ENCODE measurements around the gene ATG101. TPM values are rescaled to one million over a fixed set of nuclear protein-coding genes. Genes with fewer than 3 reads are reported as not detected.
A peak's percentile ranks its signal among the peaks of the same experiment; 100 is the strongest.

The ATG101 gene
- total and polyA plus RNA-seq, 2 of the 13 experiments (the other 11 are each of a cell fraction or from before 2014, with no cell fraction given), result 58.2 to 67.7 TPM

DNA sequence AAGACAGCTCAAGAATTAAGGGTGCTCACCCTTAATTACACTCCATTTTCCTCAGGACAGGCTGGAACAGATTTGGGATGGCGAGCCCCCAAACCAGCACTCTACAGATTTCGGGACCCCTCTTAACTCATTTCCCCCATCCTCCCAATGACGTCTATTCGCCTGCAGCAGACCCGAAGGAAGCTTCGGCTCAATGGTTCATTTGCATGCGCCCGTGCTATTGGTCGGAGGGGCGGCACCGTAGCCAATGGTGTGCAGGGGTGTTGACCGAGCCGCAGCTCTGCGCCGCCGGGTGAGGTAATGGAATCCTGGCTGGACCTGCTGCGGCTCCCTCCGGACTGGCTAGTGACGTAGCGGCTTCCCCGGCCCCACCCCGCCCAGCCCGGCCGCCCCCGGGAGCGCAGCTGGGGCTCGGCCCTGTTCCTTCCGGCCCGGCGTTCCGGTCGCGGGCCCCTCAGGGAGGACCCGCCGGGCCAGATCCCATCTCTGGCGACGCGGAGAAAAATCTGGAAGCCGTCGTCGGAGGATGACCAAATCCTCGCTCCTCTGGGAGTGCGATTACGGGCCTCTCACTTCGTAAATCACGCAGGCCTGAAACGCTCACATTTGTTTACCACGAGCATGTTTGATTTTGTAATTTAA is 36.9 kb upstream of the ATG101 start (continued):
- TF ChIP-seq, protein P1, sequence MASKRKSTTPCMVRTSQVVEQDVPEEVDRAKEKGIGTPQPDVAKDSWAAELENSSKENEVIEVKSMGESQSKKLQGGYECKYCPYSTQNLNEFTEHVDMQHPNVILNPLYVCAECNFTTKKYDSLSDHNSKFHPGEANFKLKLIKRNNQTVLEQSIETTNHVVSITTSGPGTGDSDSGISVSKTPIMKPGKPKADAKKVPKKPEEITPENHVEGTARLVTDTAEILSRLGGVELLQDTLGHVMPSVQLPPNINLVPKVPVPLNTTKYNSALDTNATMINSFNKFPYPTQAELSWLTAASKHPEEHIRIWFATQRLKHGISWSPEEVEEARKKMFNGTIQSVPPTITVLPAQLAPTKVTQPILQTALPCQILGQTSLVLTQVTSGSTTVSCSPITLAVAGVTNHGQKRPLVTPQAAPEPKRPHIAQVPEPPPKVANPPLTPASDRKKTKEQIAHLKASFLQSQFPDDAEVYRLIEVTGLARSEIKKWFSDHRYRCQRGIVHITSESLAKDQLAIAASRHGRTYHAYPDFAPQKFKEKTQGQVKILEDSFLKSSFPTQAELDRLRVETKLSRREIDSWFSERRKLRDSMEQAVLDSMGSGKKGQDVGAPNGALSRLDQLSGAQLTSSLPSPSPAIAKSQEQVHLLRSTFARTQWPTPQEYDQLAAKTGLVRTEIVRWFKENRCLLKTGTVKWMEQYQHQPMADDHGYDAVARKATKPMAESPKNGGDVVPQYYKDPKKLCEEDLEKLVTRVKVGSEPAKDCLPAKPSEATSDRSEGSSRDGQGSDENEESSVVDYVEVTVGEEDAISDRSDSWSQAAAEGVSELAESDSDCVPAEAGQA (IDR thresholded peaks at IDR 0.05; ENCODE audit: low read depth), result 0 out of 2 replicates have a peak, but pooled peaks have one; percentile 21
- TF ChIP-seq, protein P1 (CRISPR knock-in tag; IDR thresholded peaks at IDR 0.05; ENCODE audit: borderline replicate concordance), result no peak
- TF ChIP-seq EHMT2 (IDR thresholded peaks at IDR 0.05; ENCODE audit: borderline replicate concordance, low read depth, low read length) (no peak), ZNF367 (CRISPR knock-in tag; IDR thresholded peaks at IDR 0.05; ENCODE audit: borderline replicate concordance) (no peak), ZNF547 (CRISPR knock-in tag; IDR thresholded peaks at IDR 0.05) (no peak), MED13 (CRISPR knock-in tag; IDR thresholded peaks at IDR 0.05) (no peak), SP1 (IDR thresholded peaks at IDR 0.05) (no peak), SP1 (CRISPR knock-in tag; IDR thresholded peaks at IDR 0.05) (no peak), ZNF713 (CRISPR knock-in tag; IDR thresholded peaks at IDR 0.05) (no peak), GPN1 (CRISPR knock-in tag; IDR thresholded peaks at IDR 0.05; ENCODE audit: borderline replicate concordance) (no peak), ZNF24 (IDR thresholded peaks at IDR 0.05) (no peak), THAP11 (CRISPR knock-in tag; IDR thresholded peaks at IDR 0.05) (0 out of 2 replicates have a peak, but pooled peaks have one; percentile 42)
- TF ChIP-seq, protein P2, sequence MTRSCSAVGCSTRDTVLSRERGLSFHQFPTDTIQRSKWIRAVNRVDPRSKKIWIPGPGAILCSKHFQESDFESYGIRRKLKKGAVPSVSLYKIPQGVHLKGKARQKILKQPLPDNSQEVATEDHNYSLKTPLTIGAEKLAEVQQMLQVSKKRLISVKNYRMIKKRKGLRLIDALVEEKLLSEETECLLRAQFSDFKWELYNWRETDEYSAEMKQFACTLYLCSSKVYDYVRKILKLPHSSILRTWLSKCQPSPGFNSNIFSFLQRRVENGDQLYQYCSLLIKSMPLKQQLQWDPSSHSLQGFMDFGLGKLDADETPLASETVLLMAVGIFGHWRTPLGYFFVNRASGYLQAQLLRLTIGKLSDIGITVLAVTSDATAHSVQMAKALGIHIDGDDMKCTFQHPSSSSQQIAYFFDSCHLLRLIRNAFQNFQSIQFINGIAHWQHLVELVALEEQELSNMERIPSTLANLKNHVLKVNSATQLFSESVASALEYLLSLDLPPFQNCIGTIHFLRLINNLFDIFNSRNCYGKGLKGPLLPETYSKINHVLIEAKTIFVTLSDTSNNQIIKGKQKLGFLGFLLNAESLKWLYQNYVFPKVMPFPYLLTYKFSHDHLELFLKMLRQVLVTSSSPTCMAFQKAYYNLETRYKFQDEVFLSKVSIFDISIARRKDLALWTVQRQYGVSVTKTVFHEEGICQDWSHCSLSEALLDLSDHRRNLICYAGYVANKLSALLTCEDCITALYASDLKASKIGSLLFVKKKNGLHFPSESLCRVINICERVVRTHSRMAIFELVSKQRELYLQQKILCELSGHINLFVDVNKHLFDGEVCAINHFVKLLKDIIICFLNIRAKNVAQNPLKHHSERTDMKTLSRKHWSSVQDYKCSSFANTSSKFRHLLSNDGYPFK (CRISPR knock-in tag; IDR thresholded peaks at IDR 0.05; ENCODE audit: borderline replicate concordance), result 0 out of 2 replicates have a peak, but pooled peaks have one; percentile 42
- TF ChIP-seq, protein P3, sequence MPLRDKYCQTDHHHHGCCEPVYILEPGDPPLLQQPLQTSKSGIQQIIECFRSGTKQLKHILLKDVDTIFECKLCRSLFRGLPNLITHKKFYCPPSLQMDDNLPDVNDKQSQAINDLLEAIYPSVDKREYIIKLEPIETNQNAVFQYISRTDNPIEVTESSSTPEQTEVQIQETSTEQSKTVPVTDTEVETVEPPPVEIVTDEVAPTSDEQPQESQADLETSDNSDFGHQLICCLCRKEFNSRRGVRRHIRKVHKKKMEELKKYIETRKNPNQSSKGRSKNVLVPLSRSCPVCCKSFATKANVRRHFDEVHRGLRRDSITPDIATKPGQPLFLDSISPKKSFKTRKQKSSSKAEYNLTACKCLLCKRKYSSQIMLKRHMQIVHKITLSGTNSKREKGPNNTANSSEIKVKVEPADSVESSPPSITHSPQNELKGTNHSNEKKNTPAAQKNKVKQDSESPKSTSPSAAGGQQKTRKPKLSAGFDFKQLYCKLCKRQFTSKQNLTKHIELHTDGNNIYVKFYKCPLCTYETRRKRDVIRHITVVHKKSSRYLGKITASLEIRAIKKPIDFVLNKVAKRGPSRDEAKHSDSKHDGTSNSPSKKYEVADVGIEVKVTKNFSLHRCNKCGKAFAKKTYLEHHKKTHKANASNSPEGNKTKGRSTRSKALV (CRISPR knock-in tag; IDR thresholded peaks at IDR 0.05), result peak; percentile 46; the same call in 1 of the 2 replicates
- TF ChIP-seq, protein P4, sequence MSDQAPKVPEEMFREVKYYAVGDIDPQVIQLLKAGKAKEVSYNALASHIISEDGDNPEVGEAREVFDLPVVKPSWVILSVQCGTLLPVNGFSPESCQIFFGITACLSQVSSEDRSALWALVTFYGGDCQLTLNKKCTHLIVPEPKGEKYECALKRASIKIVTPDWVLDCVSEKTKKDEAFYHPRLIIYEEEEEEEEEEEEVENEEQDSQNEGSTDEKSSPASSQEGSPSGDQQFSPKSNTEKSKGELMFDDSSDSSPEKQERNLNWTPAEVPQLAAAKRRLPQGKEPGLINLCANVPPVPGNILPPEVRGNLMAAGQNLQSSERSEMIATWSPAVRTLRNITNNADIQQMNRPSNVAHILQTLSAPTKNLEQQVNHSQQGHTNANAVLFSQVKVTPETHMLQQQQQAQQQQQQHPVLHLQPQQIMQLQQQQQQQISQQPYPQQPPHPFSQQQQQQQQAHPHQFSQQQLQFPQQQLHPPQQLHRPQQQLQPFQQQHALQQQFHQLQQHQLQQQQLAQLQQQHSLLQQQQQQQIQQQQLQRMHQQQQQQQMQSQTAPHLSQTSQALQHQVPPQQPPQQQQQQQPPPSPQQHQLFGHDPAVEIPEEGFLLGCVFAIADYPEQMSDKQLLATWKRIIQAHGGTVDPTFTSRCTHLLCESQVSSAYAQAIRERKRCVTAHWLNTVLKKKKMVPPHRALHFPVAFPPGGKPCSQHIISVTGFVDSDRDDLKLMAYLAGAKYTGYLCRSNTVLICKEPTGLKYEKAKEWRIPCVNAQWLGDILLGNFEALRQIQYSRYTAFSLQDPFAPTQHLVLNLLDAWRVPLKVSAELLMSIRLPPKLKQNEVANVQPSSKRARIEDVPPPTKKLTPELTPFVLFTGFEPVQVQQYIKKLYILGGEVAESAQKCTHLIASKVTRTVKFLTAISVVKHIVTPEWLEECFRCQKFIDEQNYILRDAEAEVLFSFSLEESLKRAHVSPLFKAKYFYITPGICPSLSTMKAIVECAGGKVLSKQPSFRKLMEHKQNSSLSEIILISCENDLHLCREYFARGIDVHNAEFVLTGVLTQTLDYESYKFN (CRISPR knock-in tag; conservative IDR thresholded peaks at IDR 0.05), result peak; percentile 64

Data from HepG2 (cell line).